HG03064 (cell line): ENCODE data around the gene GLI3.

ENCODE experiments used
- ATAC-seq: cut with Tn5 transposase; IDR thresholded peaks from one replicate; pipeline ENCODE4 v1.9.1; 2021; ENCODE audit warnings: low read depth; ENCODE audit not compliant: unreplicated experiment

The GLI3 gene

DNA sequence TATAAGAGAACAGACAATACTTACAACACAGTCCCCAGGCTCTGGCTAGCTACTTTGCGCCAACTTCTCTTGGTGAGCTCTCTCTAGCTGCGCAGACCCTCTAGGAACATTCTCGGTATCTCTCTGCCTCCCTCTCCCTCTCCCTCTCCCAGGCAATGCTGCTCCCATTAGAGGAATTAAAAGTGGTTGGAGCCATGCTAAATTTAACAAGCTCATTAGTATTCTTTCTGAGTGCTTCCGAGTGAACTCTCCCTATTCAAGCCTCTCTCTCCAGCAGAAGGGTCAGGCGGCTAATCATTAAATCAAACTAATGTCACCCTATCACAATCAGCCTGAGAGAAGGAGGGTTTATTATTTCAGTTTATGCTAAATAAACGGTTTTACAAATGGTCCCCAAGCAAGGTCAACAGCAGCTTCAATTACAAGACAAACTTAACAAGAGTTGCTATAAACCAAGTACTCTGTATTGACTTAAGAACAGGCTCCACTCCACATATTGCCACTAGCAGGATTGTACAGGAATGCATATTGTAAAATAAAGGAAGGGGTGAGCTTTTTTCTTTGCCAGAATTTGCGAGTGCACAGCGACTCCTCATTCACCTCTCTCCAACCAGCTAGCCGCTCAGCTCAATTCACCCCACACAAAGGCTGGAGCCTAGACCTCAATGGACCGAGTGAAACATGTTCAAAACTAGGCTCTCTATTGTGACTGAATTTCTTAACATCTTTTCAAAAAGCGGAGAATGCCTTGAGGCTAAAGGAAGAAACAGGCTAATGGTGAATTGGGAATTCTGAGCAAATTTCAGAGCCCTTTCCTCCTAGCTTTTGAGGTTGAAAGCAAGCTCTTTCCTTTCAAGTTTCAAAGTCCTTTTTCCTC, 84.4 kb downstream of the GLI3 start:
- no peak for ATAC-seq

DNA sequence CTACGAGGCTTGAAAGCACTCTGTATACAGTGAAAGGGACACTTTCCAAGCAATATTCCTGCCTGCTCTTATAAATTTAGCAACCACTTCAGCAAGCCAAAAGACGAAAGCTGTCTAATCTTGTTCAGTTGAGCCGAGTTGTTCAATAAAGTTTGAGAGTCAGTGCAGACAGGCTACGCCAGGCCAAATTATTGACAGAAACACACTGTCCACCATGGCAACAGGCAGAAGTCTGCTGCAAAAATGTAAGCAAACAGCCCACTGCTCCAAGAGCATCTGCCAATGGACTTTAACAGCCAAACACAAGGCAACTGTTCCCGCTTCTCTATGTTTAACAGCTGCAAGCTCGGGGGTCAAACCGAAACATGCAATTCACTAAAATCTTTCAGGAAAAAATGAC, 85.7 kb downstream of the GLI3 start:
- no peak for ATAC-seq

DNA sequence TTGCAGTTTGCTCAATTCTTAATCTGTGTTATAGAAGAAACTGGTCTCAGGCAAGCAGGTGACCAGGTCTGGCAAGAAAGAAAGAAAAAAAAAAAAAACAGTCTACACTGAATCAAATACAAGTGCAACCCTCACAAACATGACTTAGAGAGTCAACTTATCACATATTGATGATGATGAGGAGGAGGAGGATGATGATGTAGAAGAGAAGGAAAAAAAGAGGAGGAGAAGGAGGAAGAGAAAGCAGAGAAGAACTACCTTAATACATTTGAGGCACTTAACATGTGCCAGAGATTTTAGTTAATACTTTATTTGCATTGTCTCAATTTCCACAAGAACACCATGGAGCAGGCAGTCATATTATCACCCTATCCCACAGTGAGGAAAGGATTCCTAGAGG, 91.5 kb downstream of the GLI3 start:
- no peak for ATAC-seq

DNA sequence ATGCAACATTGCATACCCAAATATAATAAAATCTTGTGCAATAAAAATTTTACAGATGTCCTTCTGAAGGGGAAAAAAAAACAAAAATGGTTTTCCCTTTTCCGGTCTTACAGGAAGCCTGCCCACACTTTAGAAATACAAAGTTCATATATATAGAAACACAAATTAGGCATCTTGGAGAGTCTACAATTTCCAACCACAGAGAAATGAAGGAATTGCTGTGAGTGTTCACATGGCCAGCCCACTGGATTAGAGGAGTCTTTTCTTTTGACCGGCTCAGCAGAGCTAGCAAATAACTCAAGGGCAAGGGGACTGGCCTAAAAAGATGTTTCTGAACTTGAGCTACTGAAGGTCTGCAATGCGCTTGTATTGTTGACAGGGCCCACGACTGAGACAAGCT, 92.4 kb downstream of the GLI3 start:
- ATAC-seq, result no peak

DNA sequence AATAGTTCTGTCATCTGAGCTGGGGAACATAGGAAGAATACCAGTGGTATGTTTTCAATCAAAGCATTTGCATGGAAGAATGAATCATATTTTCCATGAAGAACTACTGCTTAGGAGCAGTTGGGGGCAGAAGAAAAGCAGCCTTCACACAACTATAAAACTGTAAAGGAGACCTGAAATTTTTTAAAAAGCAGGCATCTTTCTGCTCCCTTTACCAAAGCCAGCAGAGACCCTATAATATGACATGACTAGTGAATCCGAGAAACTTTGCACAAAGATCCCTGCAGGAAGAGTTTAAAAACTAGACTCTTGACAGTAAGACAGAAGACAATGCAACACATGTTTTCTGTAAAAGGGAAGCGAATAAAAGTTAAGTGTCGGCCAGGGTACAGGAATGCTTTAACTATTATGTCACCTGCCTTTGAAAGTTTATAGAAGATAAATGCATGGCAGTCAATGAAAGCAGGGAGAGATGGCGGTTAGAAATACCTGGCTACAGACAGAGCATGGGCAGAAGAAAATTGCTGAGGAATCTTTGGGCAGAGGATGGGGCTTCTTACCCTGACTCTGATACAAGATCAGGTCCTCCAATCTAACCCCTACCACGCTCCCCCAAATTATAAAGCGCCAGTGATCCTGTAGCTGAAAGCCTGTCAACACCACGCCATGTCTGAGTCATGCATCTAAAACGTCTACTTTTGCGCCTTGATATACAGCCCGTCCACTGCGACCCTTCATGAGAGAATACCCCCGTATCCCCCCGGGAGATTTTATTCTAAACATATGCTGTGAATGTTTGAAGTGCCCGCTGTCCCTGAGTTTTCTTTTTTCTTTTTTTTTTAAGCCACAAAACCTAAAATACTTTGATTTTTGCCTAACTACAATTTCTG, 93.1 kb downstream of the GLI3 start:
- no peak for ATAC-seq

DNA sequence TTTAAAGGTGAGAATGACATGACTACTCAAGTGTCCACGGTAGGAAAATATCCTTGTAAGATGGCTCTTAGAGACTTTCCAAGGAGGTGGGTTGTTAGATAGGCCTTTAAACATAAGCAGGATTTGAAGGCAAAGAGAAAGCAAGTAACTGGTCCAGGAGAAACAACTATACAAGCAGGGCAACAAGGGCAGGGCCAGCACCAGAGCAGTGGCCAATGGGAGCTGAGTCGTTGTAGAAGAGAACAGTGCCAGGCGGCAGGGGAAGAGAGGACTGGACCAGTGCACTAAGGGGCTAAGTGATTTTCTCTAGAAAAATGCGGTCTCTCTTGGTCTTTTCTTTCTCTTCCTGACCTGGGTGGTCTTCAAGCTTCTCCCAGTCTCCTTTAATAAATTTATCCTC, 94.9 kb downstream of the GLI3 start:
- ATAC-seq, result no peak

DNA sequence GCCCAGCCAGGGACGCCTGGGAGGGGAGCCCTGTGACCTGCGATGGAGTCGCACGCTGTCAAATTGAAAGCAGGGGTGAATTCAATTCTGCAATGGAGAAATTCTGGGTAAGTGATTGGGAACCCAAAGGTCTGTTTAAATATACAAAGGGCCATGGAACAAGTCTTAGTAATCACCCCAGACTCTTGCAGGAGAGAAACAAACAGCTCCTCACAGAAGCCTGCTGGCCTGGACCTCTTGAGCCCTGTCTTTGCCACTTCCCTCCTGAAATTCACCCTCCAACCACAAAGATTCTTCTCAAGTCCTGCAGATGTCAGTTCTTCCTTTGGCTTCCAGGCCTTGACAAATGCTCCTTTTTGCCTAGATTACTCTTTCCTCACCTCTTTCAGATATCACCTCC, 97.3 kb downstream of the GLI3 start:
- ATAC-seq, result no peak

DNA sequence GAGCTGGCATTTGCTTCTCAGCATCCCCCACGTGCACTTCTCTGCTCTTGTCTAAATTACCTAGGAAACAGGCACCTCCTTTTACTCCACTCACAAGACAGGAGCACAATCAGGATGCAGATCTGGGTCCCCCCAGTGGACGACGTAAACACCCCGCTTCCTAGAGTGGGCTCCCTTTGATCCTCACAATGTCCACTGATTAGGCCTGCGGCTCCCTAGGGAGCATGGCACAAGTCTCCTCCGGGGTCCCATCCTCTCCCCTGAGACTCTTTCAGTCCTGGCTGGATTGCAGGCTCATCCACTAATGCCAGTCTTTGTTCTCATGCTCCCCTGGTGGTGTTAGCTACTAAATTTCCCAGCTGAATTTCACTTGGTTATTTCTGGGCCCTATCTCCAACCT, 98.3 kb downstream of the GLI3 start:
- ATAC-seq, result no peak

DNA sequence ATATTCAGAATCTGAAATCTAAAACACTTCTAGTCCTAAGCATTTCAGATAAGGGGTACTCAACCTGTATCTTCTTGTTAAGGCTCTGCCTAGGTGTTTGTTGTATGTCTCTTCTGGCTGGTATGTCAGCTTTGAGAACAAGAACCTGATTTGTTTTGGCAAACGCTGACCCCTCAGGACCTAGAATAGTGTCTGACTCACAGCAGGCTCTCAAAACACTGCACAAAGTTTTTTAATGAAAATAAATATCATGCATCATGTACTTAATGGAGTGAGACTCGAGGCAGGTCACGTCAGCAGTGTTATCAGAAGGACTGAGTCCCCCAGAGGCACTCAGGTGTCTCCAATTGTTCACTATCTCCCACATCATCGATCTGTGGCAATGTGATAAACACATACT, 99.1 kb downstream of the GLI3 start:
- ATAC-seq, result no peak

DNA sequence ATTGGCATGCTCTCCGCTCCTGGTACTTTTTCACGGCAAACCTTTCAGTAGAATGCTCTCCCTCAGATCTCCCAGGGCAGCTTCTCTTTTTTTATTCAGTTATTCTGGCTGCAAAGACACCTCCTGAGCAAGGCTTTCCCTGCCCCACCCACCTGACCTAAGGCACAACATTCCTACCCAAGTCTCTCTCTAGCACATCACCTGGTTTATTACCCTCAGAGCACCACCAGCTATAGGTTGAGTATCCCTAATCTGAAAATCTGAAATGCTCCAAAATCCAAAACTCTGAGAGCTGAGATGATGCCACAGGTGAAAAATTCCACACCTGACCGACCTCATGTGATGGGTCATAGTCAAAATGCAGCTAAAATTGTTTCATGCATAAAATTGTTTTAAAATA, 99.6 kb downstream of the GLI3 start:
- ATAC-seq, result no peak

DNA sequence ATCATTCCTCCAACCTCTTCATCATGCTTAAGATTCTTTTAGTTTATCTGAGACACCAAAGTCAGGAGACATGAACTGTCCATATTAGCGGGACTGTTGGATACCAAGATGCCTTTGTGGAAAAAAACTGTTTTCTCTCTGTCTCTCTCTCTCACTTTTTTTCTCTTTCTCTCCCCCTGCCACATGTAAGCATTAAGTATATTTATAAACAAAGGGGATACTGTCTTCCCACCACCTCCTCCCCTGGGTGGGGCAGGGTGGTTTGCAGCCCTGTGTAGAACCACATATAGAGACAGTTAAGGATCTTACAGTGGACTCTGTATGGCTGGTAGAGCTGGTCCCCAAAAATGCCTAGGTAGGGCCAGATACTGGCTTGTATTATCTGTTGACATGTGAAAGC, 101.3 kb downstream of the GLI3 start:
- no peak for ATAC-seq

DNA sequence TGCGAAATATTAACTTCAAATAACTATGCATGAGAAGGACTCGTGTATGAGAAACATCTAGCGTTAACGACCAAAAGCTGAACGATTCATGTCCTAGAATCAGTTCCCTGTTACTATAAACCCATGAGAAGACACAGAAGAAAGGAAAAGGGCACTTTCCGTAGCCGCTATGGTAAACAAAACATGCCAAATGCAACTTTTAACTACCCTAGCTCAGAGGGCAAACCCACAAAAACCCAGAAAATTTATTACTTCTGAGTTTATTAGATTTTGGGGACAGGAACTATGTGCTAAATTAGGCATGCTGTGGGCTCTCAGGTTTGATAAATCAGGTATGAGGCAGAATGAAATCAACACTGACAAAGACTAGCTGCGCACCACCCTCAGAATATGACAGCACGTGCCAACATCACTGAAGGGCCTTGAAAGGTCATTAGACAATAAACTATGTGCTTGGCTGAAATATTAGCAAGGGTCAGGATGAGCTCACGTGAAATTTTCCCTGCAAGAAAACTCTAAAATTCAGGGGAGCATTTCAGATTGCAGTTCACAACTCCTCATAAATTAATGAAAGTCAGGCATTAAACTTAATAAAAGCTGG, 102.6 kb downstream of the GLI3 start:
- ATAC-seq, result no peak

DNA sequence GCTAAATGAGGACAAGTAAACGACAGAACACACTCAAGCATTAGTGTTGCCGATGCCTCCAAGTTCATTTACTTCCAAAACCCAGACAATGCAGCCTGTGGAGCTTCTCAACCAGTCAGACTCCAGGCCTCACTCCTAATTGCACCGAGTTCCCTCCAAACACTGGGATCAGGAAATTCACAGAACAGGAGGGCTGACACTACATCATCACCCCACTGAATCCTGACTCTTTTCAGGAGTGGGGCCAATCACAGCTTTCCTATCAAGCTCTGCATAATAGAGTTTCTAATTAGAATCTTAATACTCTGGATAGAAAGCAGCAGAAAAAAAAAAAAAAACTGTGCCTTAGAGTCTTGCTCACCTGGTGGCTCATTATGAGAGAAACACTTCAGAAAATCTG, 103.7 kb downstream of the GLI3 start:
- ATAC-seq, result no peak

DNA sequence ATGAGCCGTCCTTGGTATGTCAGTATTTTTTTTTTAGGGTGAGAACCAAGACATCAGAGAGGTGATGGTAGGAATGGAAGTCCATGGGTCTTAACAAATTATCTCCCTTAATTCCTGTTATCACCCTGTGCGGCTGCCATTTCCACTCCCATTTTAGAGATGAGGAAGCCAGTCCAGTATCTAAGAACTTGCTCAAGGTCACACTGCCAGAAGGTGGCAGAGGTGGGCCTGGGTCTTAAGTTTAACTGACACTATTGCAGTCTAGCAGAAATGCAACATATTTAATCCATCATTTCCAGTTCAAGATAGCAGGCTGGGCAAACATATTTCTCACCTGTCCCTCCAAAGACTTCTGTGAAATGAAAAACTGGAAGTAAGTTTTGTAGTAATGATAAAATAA, 108.3 kb downstream of the GLI3 start:
- ATAC-seq, result no peak

DNA sequence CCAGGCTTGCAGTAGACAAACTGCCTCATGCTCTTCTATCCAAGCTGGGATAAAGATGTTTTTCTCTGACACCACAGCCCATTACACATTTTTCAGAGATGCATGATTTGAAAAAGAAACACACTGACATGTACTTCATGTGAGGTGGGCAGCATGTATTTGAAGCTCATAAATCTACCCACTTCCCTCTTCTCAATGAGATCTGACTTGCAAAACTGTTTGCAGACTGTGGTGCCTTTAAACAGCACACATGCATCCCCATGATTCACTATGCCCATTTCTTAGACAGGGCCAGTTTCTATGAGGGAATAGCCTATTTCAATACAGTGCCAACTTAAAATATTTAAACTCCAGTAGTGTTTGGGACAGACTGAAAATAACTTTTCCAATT, 109.8 kb downstream of the GLI3 start:
- ATAC-seq, result no peak

DNA sequence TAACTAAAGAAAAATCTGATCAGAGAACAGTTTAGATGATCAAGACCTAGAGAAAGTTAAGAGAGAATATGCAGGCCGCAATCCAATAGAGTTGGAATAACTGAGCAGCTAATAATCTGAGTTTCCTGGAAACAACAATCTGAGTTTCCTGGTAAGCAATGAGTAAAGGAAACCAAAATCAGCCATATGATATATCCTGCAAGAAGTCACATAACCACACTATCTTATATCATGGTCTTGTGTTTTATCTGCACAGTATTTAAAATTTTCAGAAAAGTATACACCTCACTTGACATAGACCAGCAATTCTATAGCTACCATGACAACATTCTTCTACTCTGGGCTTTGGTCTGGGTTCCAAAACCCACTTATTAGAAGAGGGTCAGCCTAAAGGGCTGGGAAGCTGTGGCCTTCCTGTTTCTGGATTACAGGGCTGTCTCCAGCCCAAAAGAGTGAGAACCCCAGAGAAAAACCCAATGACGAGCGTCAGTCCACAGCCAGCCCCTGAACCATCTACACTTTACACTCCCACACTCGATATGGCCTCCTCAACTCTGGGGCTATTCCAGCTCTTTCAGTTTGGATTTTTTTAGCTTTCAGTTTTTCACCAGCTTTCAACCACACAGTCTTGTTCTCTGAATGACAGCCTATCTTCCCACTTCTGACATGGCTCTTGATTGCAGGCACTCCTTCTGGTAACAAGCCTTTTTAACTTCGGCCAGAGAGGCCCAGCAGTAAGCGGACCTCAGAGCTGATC, 110.4 kb downstream of the GLI3 start:
- ATAC-seq, result no peak

DNA sequence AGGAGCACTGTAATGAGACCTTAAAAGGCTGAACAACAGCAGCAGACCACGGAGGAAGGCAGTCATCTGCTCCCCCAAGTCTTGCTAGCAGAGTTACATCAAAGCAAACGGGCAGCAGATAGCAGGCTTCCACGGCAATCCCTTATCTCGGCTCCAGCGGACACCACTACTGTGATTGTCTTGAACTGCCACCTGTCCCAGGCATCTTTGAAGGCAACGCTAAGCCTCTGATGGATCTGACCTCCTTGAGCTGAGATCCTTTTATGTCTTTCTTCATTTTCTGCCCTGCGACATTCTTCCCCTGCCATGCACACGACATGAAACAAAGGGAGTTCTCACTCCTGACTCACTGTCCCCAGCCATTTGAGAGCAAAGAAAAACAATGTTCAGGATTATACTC, 111.7 kb downstream of the GLI3 start:
- ATAC-seq, result no peak

DNA sequence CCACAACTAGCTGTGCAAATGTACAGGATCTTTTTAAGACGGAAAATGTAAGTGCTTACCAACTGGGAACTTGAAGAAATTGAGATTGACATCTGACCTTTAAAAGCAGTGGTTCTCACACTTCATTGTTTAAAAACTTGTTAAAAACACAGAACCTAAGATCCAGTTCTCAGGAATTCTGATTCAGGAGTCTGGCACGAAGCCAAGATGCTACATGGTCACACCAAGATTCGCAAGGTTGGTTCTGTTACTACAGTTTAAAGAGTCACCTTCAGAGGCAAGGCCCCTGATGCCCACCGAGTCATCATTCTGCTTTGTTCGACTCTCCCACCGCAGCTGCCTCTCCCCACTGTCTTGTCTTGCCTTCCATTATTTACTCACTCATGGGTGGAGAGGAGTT, 113.3 kb downstream of the GLI3 start:
- no peak for ATAC-seq

DNA sequence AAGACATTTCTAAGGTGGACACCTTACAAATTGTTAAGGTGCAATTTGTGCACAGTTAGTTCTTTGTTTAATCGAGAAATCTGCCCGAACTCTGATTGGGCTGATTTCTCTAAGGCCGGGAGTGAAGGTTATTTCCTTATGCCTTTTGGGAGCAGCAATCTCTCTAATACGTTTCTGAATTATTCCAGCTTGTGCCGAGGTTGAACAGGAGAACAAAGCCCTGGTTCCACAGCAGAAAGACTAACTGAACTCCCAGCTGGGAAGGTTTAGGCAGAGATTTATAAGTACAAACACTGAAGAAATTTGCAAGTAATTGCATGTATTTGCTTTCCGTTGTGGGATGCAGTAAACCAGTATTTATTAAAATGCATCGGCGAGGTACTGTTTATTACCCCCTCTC, 116.8 kb downstream of the GLI3 start:
- no peak for ATAC-seq

DNA sequence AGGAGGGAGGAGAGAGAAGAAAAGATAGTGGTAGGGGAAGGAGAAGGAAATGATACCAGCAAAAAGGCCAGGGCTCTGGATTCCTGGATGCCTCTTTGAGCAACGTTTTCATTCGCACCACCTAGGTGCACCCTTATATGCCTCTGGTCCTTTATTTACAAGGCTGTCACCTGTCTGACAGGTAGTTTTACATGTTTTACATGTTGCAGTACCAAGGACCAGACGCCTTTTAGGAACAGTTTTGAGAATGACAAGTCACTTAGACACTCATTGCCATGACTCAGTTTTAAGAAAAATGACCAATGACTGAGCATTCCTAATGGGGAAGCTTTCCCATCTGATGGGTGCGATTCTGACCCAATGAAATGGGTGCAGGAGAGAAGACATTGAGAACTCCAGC, 119.8 kb downstream of the GLI3 start:
- ATAC-seq, result no peak

DNA sequence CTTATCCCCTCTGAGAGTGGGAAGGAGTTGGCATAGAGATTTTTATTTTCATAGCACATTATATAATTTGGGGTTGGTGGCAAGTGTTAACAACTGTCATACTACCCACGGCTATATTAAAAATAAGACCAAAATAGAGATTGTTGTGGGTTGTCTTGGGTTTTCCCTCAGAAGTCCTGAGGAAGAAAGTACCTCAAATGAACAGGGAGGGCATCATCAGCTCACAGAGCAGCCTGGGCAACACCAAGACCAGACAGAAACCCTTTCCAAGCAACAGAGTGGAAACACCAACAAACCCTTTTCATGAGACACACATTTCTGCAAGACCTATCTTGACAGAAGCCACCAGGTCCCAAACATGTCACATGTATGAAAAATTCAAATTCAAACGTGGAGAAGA, 121.2 kb downstream of the GLI3 start:
- no peak for ATAC-seq
